Amniotic stem cell (primary cell): ENCODE results near the gene STOM.
"Not testable (repeated sequence)": the region's sequence is repeated elsewhere in the genome, so short reads cannot be mapped to it uniquely, and the experiment has no call there.

Source experiments
- DNase-seq: peaks from one replicate; lab custom pipeline; 2025; lab: John Stamatoyannopoulos, UW

The STOM gene

GRCh38 chr9:121300283-121301119 is 69.5 kb downstream of the STOM start:
- DNase-seq = no peak

- no peak for DNase-seq
These were observed 70.4 kb downstream of the STOM start for GRCh38 chr9:121299467-121300282.

- DNase-seq = no peak
These were observed 71.2 kb downstream of the STOM start for GRCh38 chr9:121298689-121299466.

- DNase-seq = no peak
These were observed 72.0 kb downstream of the STOM start for GRCh38 chr9:121298016-121298538.

GRCh38 chr9:121297389-121297788 is 72.7 kb downstream of the STOM start:
- DNase-seq = no peak

- no peak for DNase-seq
These were observed 73.6 kb downstream of the STOM start for GRCh38 chr9:121296213-121297127.

- no peak for DNase-seq
These were observed 74.3 kb downstream of the STOM start for GRCh38 chr9:121295662-121296191.

- DNase-seq = no peak
These were observed 75.0 kb downstream of the STOM start for GRCh38 chr9:121294866-121295661.

GRCh38 chr9:121294151-121294743 is 75.8 kb downstream of the STOM start:
- DNase-seq = no peak

- DNase-seq = no peak
These were observed 77.2 kb downstream of the STOM start for GRCh38 chr9:121292801-121293241.

GRCh38 chr9:121292051-121292450 is 78.0 kb downstream of the STOM start:
- DNase-seq = no peak

- not testable (repeated sequence) for DNase-seq
These were observed 78.5 kb downstream of the STOM start for GRCh38 chr9:121291536-121291935.

- no peak for DNase-seq
These were observed 80.2 kb downstream of the STOM start for GRCh38 chr9:121289772-121290370.

GRCh38 chr9:121289026-121289771 is 80.9 kb downstream of the STOM start:
- DNase-seq = no peak
